ENCODE results near the gene MIB2. TPM values are rescaled to one million over a fixed set of nuclear protein-coding genes. Genes with fewer than 3 reads are reported as not detected.

Gene MIB2
- polyA plus RNA-seq, 1 donor from 2014 or later, result 106 TPM

- no peak overlapping the region for H3K9ac ChIP-seq (ENCODE audit: low read length)
- H3K79me2 ChIP-seq (replicated peaks; ENCODE audit: insufficient read depth, low read length), result no peaks in the 10 kb centered on the region
- no peaks in the 10 kb centered on the region for H3F3A ChIP-seq (ENCODE audit: insufficient read depth, low read length, poor library complexity, severe bottlenecking)
- H3K36me3 ChIP-seq (ENCODE audit: insufficient read depth, low read length), result peaks cover 3% of the 10 kb centered on the region
- H4K20me1 ChIP-seq (ENCODE audit: insufficient read depth), result no peaks in the 10 kb centered on the region
- H2AFZ ChIP-seq (ENCODE audit: low read depth, low read length), result no peak overlapping the region
- H3K27me3 ChIP-seq (ENCODE audit: insufficient read depth, low read depth, low read length), result no peaks in the 10 kb centered on the region
- no peak overlapping the region for H3K4me2 ChIP-seq (ENCODE audit: low read length)
- H3K9me3 ChIP-seq (ENCODE audit: low read length), result no peaks in the 10 kb centered on the region
- H3K4me3 ChIP-seq (ENCODE audit: low read length), result no peak overlapping the region
- TF ChIP-seq, protein P1, sequence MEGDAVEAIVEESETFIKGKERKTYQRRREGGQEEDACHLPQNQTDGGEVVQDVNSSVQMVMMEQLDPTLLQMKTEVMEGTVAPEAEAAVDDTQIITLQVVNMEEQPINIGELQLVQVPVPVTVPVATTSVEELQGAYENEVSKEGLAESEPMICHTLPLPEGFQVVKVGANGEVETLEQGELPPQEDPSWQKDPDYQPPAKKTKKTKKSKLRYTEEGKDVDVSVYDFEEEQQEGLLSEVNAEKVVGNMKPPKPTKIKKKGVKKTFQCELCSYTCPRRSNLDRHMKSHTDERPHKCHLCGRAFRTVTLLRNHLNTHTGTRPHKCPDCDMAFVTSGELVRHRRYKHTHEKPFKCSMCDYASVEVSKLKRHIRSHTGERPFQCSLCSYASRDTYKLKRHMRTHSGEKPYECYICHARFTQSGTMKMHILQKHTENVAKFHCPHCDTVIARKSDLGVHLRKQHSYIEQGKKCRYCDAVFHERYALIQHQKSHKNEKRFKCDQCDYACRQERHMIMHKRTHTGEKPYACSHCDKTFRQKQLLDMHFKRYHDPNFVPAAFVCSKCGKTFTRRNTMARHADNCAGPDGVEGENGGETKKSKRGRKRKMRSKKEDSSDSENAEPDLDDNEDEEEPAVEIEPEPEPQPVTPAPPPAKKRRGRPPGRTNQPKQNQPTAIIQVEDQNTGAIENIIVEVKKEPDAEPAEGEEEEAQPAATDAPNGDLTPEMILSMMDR (IDR thresholded peaks at IDR 0.05; ENCODE audit: poor library complexity, severe bottlenecking), result no peak
- TF ChIP-seq RAD21 (conservative IDR thresholded peaks at IDR 0.05), result no peak
- TF ChIP-seq REST (IDR thresholded peaks at IDR 0.05; ENCODE audit: borderline replicate concordance), result no peak
- TF ChIP-seq MXI1 (conservative IDR thresholded peaks at IDR 0.05; ENCODE audit: poor library complexity, severe bottlenecking), result no peak
- no peak for TF ChIP-seq POLR2AphosphoS5 (IDR thresholded peaks at IDR 0.05)
- no peak for TF ChIP-seq EP300 (conservative IDR thresholded peaks at IDR 0.05; ENCODE audit: poor library complexity, severe bottlenecking)
- no peak for TF ChIP-seq TAF1 (IDR thresholded peaks at IDR 0.05; ENCODE audit: low read depth)
- no peak for TF ChIP-seq SMC3 (conservative IDR thresholded peaks at IDR 0.05; ENCODE audit: poor library complexity)
- TF ChIP-seq EZH2 (IDR thresholded peaks at IDR 0.05; ENCODE audit: borderline replicate concordance, insufficient read depth, low read length, poor library complexity, severe bottlenecking), result no peak
- no peak overlapping the region for H3K27ac ChIP-seq (ENCODE audit: low read length)
- H3K9me2 ChIP-seq (ENCODE audit: insufficient read depth, low read length), result no peaks in the 10 kb centered on the region
These were observed 8.5 kb downstream of the MIB2 start for GRCh38 chr1:1623631-1624442.

GRCh38 chr1:1624443-1625403 lies 9.4 kb downstream of the MIB2 start:
- Histone ChIP-seq H3K4me2 (ENCODE audit: low read length) (no peak overlapping the region), H3K9me2 (ENCODE audit: insufficient read depth, low read length) (no peaks in the 10 kb centered on the region), H3K27ac (ENCODE audit: low read length) (no peak overlapping the region), H2AFZ (ENCODE audit: low read depth, low read length) (no peak overlapping the region), H3K4me3 (ENCODE audit: low read length) (no peak overlapping the region), H3K79me2 (replicated peaks; ENCODE audit: insufficient read depth, low read length) (no peaks in the 10 kb centered on the region), H4K20me1 (ENCODE audit: insufficient read depth) (no peaks in the 10 kb centered on the region), H3F3A (ENCODE audit: insufficient read depth, low read length, poor library complexity, severe bottlenecking) (no peaks in the 10 kb centered on the region), H3K36me3 (ENCODE audit: insufficient read depth, low read length) (peaks cover 3% of the 10 kb centered on the region), H3K27me3 (ENCODE audit: insufficient read depth, low read depth, low read length) (no peaks in the 10 kb centered on the region), H3K9me3 (ENCODE audit: low read length) (no peaks in the 10 kb centered on the region), H3K9ac (ENCODE audit: low read length) (no peak overlapping the region)
- TF ChIP-seq POLR2AphosphoS5 (IDR thresholded peaks at IDR 0.05) (no peak), SMC3 (conservative IDR thresholded peaks at IDR 0.05; ENCODE audit: poor library complexity) (no peak), EP300 (conservative IDR thresholded peaks at IDR 0.05; ENCODE audit: poor library complexity, severe bottlenecking) (no peak), MXI1 (conservative IDR thresholded peaks at IDR 0.05; ENCODE audit: poor library complexity, severe bottlenecking) (no peak), RAD21 (conservative IDR thresholded peaks at IDR 0.05) (no peak), EZH2 (IDR thresholded peaks at IDR 0.05; ENCODE audit: borderline replicate concordance, insufficient read depth, low read length, poor library complexity, severe bottlenecking) (no peak), TAF1 (IDR thresholded peaks at IDR 0.05; ENCODE audit: low read depth) (no peak)
- TF ChIP-seq, protein P1 (IDR thresholded peaks at IDR 0.05; ENCODE audit: poor library complexity, severe bottlenecking), result no peak
